Peyer's patch (tissue), 4 donors: ENCODE measurements around the gene AIG1.

Source experiments
- POLR2A ChIP-seq, 2 donors: fragments of 450-650 bp; IDR thresholded peaks; one replicate each; pipeline ENCODE4 v1.5.1; 2017; ENCODE audit warnings: antibody characterized with exemption in 2 of 2, mild to moderate bottlenecking in 2 of 2, moderate library complexity in 2 of 2
- TF ChIP-seq, protein P1 (sequence below), 6 experiments: fragments of 450-650 bp in 4 of 6; fragments of 200-600 bp in 2 of 6; sonication (generic) in 1 of 6; IDR thresholded peaks; one replicate each; pipeline ENCODE4 v1.5.1; 2017 to 2019; ENCODE audit warnings: antibody characterized with exemption in 6 of 6, mild to moderate bottlenecking in 3 of 6, moderate library complexity in 1 of 6

DNA sequence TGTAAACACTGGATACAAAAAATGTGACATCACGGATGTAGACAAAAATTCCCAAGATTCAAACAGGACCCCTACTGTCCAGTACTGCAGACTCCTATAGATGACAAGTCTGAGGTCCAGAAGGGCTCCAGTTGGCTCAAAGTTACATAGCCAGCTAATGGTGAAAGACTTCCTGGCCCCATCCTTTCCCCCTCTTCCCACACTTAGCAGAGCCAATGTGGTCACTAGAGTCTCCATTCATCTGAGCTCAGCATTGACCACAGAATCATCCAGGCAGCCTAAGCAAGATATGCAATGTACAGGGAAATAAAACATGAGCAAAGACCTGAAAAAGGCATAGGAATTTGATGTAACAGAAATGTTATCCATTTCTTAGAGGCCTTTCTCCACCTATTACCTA, 209.3 kb downstream of the AIG1 start:
- TF ChIP-seq, protein P1, sequence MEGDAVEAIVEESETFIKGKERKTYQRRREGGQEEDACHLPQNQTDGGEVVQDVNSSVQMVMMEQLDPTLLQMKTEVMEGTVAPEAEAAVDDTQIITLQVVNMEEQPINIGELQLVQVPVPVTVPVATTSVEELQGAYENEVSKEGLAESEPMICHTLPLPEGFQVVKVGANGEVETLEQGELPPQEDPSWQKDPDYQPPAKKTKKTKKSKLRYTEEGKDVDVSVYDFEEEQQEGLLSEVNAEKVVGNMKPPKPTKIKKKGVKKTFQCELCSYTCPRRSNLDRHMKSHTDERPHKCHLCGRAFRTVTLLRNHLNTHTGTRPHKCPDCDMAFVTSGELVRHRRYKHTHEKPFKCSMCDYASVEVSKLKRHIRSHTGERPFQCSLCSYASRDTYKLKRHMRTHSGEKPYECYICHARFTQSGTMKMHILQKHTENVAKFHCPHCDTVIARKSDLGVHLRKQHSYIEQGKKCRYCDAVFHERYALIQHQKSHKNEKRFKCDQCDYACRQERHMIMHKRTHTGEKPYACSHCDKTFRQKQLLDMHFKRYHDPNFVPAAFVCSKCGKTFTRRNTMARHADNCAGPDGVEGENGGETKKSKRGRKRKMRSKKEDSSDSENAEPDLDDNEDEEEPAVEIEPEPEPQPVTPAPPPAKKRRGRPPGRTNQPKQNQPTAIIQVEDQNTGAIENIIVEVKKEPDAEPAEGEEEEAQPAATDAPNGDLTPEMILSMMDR (IDR thresholded peaks at IDR 0.05): no peak
- TF ChIP-seq POLR2A (IDR thresholded peaks at IDR 0.05): no peak
